GM13976 (cell line): ENCODE data around the gene MTCH2.

ENCODE experiments used
- DNase-seq: peaks from one replicate; pipeline ENCODE4 v3.0.0; 2012; ENCODE audit warnings: low spot score
- in situ Hi-C: fragments of 300-500 bp; cut with MboI; formaldehyde crosslinking; loops from one replicate; pipeline ENCODE4 v1.12.0; 2022; ENCODE audit warnings: low sequenced_read_pairs, mixed read lengths, inconsistent platforms; ENCODE audit not compliant: unreplicated experiment
- TF ChIP-seq, protein P1 (sequence below): IDR thresholded peaks from 2 replicates; pipeline ENCODE4 v1.5.1; 2012; ENCODE audit warnings: borderline replicate concordance, mild to moderate bottlenecking; ENCODE audit not compliant: insufficient read depth; ENCODE audit errors: extremely low read depth, missing control alignments, control extremely low read depth

Gene MTCH2

DNA sequence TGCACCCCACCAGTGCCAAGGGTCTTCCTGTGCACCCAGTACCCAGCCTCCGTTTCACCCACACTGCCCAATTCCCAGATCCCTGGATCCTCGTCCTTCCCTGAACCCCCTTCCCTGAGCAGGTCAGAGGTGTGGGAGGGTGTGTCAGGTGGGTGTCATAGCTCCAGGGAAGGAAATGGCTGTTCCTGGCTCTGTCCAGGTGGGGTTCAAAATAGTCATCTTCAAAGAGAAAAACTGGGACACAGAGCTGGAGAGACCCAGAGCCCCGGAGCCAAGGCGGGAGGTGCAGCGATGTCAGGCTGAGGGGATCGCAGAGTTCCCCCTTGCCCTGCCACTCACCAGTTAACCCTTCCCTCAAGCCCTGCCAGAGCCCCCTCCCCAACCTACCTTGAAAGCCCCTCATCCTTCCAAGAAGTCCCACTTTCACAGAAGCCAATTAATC, 48.8 kb downstream of the MTCH2 start:
- in situ Hi-C loops, result no loop called here
- DNase-seq, result no peak
- TF ChIP-seq, protein P1, sequence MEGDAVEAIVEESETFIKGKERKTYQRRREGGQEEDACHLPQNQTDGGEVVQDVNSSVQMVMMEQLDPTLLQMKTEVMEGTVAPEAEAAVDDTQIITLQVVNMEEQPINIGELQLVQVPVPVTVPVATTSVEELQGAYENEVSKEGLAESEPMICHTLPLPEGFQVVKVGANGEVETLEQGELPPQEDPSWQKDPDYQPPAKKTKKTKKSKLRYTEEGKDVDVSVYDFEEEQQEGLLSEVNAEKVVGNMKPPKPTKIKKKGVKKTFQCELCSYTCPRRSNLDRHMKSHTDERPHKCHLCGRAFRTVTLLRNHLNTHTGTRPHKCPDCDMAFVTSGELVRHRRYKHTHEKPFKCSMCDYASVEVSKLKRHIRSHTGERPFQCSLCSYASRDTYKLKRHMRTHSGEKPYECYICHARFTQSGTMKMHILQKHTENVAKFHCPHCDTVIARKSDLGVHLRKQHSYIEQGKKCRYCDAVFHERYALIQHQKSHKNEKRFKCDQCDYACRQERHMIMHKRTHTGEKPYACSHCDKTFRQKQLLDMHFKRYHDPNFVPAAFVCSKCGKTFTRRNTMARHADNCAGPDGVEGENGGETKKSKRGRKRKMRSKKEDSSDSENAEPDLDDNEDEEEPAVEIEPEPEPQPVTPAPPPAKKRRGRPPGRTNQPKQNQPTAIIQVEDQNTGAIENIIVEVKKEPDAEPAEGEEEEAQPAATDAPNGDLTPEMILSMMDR, result no peak

DNA sequence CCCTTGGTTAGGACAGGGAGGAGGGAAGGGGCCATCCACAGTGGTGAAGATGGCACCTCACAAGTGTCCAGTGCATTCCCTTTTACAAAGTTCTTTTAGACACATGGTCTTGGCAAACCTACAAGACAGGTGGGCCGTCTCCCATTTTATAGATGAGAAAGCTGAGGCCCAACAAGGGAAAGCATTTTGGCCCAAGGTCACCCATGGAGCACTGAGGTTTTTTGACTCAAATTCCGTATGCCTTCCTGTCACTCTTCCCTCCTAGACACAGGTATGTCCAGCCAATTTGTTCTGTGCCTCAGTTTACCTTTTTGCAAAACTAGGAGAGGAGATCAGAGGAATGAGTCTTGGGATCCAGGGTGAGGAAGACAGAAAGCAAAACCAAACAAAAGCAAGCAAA, 49.4 kb downstream of the MTCH2 start:
- in situ Hi-C loops, result no loop called here
- TF ChIP-seq, protein P1, result no peak
- no peak for DNase-seq

DNA sequence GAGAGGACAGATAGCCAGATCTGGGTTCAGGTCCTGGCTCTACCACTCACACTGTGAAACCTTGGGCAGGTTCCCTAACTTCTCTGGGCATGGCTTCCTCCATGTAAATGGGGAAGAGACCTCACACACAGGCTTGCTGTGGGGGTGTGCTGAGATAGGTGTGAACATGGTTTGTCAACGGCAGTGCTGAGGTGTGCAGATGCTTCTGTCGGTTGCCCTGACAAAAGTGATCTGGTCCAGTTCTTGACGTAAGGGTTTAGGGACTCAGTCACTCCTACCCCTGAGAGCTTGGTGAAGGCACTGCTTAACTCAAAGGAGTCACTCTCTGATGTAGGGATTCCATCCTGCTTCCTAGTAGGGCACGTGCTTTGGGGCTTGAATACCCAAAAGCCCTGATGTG, 50.1 kb downstream of the MTCH2 start:
- TF ChIP-seq, protein P1, result no peak
- no peak for DNase-seq
- in situ Hi-C loops, result no loop called here

DNA sequence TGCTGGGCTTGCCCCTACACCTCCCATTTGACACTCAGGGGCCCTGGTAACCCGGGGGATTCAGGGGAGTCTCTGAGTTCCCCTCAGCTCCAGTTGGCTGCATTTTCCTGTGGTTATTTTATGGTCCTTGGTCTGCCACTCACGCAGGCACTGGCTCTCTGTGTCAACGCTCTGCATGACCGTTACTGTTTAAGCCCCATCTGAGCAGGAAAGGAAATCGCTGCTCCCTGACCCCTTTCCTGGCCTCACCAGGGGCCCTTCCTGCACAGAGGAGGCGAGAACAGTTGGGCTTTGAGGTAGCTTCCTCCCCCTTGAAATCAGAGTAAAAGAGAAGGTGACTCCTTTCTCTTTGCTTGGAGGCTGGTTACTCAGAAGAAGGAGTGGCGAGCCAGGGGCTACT, 50.6 kb downstream of the MTCH2 start:
- in situ Hi-C loops, result no loop called here
- TF ChIP-seq, protein P1, result no peak
- DNase-seq, result no peak

DNA sequence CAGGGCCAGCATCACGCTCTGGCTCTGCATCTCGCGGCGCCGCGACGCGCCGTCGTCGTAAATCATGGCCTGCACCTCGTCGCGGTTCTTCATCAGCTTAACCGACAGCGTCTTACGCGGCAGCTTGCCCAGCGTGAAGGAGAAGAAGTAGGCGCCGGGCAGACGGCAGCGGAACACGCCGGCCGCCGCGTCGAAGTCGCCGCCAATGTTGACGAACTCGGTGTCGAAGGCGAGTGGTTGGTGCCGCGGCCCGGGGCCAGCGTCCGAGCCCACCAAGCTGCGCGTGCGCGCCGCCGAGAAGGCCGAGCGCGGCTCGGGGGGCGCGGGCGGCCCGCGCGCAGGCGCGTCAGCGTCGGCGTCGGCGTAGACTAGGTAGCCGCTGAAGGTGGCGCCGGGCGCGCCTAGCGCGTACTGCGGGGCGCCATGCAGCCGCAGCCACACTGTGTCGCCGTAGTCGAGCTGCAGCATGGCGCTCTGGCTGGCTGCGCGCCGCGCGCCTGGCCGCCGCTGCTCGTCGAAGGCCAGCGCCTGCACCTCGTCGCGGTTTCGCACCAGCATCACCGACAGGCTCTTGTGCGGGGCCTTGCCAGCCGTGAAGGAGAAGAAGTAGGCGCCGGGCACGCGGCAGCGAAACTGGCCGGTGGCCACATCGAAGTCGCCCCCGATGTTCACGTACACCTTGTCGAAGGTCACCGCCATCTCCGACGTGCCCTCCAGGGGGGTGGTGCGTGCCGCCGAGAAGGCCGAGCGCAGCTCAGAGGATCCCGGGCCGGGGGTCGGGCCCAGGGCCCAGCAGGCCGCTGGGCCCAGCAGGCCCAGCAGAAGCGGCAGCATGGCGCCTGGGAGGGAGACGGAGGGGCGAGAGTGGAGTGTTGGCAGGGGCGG, 52.1 kb downstream of the MTCH2 start:
- DNase-seq, result no peak
- in situ Hi-C loops, result no loop called here
- TF ChIP-seq, protein P1, result no peak

DNA sequence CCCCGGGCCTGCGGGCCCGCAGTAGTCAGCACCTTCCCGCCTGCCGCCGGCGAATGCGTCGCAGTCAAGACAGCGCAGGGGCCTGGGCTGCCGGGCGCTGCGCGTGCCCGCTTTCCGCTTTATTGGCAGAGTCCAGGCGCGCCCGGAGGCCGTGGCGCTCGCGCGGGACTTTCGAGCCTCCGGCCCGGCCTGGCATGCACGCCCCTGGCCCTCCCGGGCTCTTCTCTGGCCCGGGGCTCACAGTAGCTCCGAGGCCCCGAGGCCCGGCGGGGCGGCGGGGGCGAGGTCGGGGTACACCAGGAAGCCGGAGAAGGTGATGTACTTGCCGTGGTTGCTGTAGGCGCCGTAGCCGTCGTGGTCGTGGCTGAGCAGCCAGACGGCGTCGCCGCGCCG, 52.8 kb downstream of the MTCH2 start:
- in situ Hi-C loops, result no loop called here
- TF ChIP-seq, protein P1, result no peak

More for the DNA sequence above, 52.8 kb downstream of the MTCH2 start:
- no peak for DNase-seq
